ENCODE measurements around the gene CLPTM1. TPM values are rescaled to one million over a fixed set of nuclear protein-coding genes. Genes with fewer than 3 reads are reported as not detected.

Gene CLPTM1
- total RNA-seq, 1 experiment from 2014 or later, result 82.0 TPM

DNA sequence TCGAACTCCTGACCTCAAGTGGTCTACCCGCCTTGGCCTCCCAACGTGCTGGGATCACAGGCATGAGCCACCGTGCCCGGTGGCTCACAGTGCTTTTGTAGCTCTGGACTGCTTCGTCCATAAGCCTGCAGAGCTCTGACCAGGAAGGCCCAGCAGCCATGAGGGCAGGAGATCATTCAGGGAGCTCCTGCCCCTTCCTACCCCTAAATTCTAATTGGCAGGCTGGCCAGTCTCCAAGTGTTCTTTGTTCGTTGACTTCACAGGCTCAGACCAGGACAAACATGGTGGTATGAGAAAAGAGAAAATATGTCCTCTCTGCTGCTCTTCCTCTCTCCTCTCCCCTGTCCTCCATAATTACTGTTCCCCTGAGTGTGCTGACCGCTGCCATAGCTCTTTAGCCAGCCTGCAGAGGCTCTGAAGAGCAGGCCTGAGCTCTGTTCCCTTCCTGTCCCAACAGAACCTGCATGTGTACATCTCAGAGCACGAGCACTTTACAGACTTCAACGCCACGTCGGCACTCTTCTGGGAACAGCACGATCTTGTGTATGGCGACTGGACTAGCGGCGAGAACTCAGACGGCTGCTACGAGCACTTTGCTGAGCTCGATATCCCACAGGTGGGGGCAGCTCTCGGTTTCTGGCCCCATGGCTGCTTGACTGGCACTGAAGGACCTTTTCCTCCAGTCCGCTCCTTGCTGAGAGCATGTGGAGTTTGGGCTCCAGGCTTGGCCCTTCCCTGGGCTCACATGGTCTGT, 19.0 kb downstream of the CLPTM1 start:
- Histone ChIP-seq H3K4me1 (ENCODE audit: insufficient read depth, low read length) (no peaks in the 10 kb centered on the region), H3K56ac (ENCODE audit: insufficient read length, low read depth, low read length) (no peak overlapping the region), H3K4me2 (ENCODE audit: insufficient read depth, insufficient read length, low read length) (no peak overlapping the region), H3K27me3 (ENCODE audit: insufficient read depth, low read length) (no peaks in the 10 kb centered on the region), H4K8ac (replicated peaks; ENCODE audit: insufficient read length, low read depth, low read length) (no peak overlapping the region), H3K18ac (ENCODE audit: insufficient read length, low read depth, low read length) (no peak overlapping the region), H2BK20ac (ENCODE audit: low read depth, low read length, poor library complexity, severe bottlenecking) (no peak overlapping the region), H3K9ac (ENCODE audit: extremely low read depth, insufficient read length, low read length) (no peak overlapping the region), H2BK15ac (ENCODE audit: low read depth, low read length) (no peak overlapping the region), H2AK5ac (ENCODE audit: insufficient read length, low read length) (no peak overlapping the region), H2AFZ (ENCODE audit: low read length) (no peak overlapping the region), H4K91ac (ENCODE audit: insufficient read length, low read depth, low read length) (no peak overlapping the region), H3K79me2 (ENCODE audit: insufficient read depth, low read length) (no peaks in the 10 kb centered on the region), H2BK120ac (ENCODE audit: low read depth, low read length, poor library complexity, severe bottlenecking) (no peak overlapping the region), H3K23ac (ENCODE audit: insufficient read length, low read depth, low read length) (no peak overlapping the region), H3K4ac (ENCODE audit: low read depth, low read length) (no peak overlapping the region), H3K27ac (ENCODE audit: insufficient read length, low read depth, low read length) (no peak overlapping the region), H3K9me3 (ENCODE audit: control insufficient read depth, low read depth, low read length) (no peaks in the 10 kb centered on the region), H3K14ac (ENCODE audit: insufficient read depth, low read length) (no peak overlapping the region), H3K23me2 (ENCODE audit: insufficient read length, low read depth, low read length, poor library complexity, severe bottlenecking) (no peaks in the 10 kb centered on the region), H3T11ph (ENCODE audit: low read length) (no peak overlapping the region), H4K5ac (ENCODE audit: insufficient read length, low read depth, low read length) (no peak overlapping the region), H4K20me1 (ENCODE audit: control insufficient read depth, insufficient read depth, insufficient read length) (no peaks in the 10 kb centered on the region), H3K79me1 (ENCODE audit: insufficient read depth, low read depth, low read length, poor library complexity, severe bottlenecking) (no peaks in the 10 kb centered on the region), H2BK12ac (ENCODE audit: insufficient read length, low read depth, low read length) (no peak overlapping the region), H2BK5ac (ENCODE audit: insufficient read length, low read length) (no peak overlapping the region)
- no CpG with 5 or more reads among the region's 21 CpGs for WGBS (ENCODE audit: extremely low coverage, insufficient read length, low lambda C conversion rate)
- no peak for DNase-seq
- Mint-ChIP-seq H3K36me3 (ENCODE audit: insufficient read depth in 1 of 3, low read depth in 3 of 3) (peaks cover 20 to 54% (median 50%) of the 10 kb centered on the region in 3 experiments; a peak in 6 of 7 replicates), H3K27me3 (ENCODE audit: low read depth) (no peaks in the 10 kb centered on the region), H3K27ac (peak overlapping the region in 1 of 3 experiments; percentile 50; a peak in 2 of 7 replicates), H3K4me3 (no peak overlapping the region), H3K9me3 (no peaks in the 10 kb centered on the region), H3K4me1 (no peaks in the 10 kb centered on the region)
- TF ChIP-seq, protein P1, sequence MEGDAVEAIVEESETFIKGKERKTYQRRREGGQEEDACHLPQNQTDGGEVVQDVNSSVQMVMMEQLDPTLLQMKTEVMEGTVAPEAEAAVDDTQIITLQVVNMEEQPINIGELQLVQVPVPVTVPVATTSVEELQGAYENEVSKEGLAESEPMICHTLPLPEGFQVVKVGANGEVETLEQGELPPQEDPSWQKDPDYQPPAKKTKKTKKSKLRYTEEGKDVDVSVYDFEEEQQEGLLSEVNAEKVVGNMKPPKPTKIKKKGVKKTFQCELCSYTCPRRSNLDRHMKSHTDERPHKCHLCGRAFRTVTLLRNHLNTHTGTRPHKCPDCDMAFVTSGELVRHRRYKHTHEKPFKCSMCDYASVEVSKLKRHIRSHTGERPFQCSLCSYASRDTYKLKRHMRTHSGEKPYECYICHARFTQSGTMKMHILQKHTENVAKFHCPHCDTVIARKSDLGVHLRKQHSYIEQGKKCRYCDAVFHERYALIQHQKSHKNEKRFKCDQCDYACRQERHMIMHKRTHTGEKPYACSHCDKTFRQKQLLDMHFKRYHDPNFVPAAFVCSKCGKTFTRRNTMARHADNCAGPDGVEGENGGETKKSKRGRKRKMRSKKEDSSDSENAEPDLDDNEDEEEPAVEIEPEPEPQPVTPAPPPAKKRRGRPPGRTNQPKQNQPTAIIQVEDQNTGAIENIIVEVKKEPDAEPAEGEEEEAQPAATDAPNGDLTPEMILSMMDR (conservative IDR thresholded peaks at IDR 0.05), result no peak
